ENCODE results near the gene ATP1B1.

ATP1B1 gene

GRCh38 chr1:169098380-169098779 lies 8.1 kb upstream of the ATP1B1 start:
- DNase-seq: peak; percentile 79

- no peak for DNase-seq
These were observed 6.9 kb upstream of the ATP1B1 start for GRCh38 chr1:169099561-169099960.

GRCh38 chr1:169100208-169100607 lies 6.3 kb upstream of the ATP1B1 start:
- DNase-seq: no peak

GRCh38 chr1:169100651-169101088 lies 5.8 kb upstream of the ATP1B1 start:
- DNase-seq: no peak

- DNase-seq: no peak
These were observed 3.9 kb upstream of the ATP1B1 start for GRCh38 chr1:169102567-169102966.

GRCh38 chr1:169103002-169103401 lies 3.5 kb upstream of the ATP1B1 start:
- DNase-seq: no peak

- DNase-seq: no peak
These were observed 3.0 kb upstream of the ATP1B1 start for GRCh38 chr1:169103480-169103893.

- DNase-seq: no peak
These were observed 1.4 kb upstream of the ATP1B1 start for GRCh38 chr1:169105087-169105433.

- peak; percentile 50 for DNase-seq
These were observed 926 bp upstream of the ATP1B1 start for GRCh38 chr1:169105434-169106094.

- peak; percentile 41 for DNase-seq
These were observed 572 bp downstream of the ATP1B1 start for GRCh38 chr1:169106921-169107602.

GRCh38 chr1:169107603-169108208 lies 1.2 kb downstream of the ATP1B1 start:
- peak; percentile 88 for DNase-seq

- DNase-seq: no peak
These were observed 1.7 kb downstream of the ATP1B1 start for GRCh38 chr1:169108223-169108622.

GRCh38 chr1:169108863-169109560 lies 2.5 kb downstream of the ATP1B1 start:
- DNase-seq: peak; percentile 68

GRCh38 chr1:169109561-169110134 lies 3.2 kb downstream of the ATP1B1 start:
- peak; percentile 92 for DNase-seq

GRCh38 chr1:169110236-169110635 lies 3.7 kb downstream of the ATP1B1 start:
- peak; percentile 81 for DNase-seq

GRCh38 chr1:169110689-169111447 lies 4.4 kb downstream of the ATP1B1 start:
- peak; percentile 95 for DNase-seq

GRCh38 chr1:169111472-169111871 lies 5.0 kb downstream of the ATP1B1 start:
- DNase-seq: no peak

GRCh38 chr1:169112241-169112640 lies 5.8 kb downstream of the ATP1B1 start:
- DNase-seq: peak; percentile 71

GRCh38 chr1:169113613-169114119 lies 7.2 kb downstream of the ATP1B1 start:
- DNase-seq: no peak

- peak; percentile 79 for DNase-seq
These were observed 9.5 kb downstream of the ATP1B1 start for GRCh38 chr1:169115891-169116585.

- DNase-seq: no peak
These were observed 10.5 kb downstream of the ATP1B1 start for GRCh38 chr1:169117014-169117413.

- DNase-seq: no peak
These were observed 11.1 kb downstream of the ATP1B1 start for GRCh38 chr1:169117599-169117998.

Data from suppressor macrophage treated with lipopolysaccharide for 4 hours (primary cell).